ENCODE results near the gene HSPH1.
A peak's percentile ranks its signal among the peaks of the same experiment; 100 is the strongest.

DNA sequence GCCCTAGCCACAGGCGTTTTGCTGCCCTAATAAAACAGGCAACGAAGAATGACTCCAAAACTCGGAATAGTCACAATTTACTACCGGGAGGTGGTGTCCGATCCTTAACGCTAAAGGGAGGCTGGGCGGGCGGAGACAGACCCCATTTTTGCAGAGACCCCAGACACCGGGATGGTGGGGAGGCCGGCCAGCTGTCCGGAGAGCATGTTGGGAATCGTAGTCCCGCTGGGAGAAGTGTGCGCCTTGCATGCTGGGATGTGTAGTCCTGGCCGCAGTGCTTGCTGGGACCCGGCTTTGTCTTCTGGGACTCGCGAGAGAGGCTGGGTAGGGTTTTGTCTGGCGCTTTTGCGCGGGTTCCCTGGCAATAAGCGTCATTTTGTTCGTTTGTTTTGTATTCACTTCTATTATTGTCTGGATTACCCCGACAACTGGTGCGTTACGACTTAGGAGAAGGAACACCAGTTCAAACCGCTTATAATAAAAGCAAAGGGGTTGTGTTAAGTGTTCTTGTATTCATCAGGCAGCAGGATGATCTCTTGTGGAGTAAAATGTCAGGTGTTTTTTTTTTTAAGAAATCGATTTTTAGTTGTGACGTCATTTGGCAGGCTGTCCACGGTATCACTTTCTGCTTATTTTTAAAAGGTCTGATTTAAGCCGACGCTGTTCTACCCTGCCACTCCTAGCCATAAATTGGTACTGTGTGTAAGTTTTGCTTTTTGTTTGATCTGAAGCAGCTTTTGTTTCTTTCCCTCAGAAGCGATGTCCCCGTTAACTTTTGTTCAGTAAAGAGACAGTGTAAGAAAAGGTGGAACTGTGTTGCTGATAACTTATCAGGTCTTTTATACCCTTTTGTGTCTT lies 676 bp upstream of the HSPH1 start:
- TF ChIP-seq, protein P1, sequence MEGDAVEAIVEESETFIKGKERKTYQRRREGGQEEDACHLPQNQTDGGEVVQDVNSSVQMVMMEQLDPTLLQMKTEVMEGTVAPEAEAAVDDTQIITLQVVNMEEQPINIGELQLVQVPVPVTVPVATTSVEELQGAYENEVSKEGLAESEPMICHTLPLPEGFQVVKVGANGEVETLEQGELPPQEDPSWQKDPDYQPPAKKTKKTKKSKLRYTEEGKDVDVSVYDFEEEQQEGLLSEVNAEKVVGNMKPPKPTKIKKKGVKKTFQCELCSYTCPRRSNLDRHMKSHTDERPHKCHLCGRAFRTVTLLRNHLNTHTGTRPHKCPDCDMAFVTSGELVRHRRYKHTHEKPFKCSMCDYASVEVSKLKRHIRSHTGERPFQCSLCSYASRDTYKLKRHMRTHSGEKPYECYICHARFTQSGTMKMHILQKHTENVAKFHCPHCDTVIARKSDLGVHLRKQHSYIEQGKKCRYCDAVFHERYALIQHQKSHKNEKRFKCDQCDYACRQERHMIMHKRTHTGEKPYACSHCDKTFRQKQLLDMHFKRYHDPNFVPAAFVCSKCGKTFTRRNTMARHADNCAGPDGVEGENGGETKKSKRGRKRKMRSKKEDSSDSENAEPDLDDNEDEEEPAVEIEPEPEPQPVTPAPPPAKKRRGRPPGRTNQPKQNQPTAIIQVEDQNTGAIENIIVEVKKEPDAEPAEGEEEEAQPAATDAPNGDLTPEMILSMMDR (IDR thresholded peaks at IDR 0.05; ENCODE audit: low read depth, low read length) = no peak
- TF ChIP-seq POLR2A (IDR thresholded peaks at IDR 0.05; ENCODE audit: extremely low read depth, insufficient read length) (peak; percentile 75), MYC (IDR thresholded peaks at IDR 0.05; ENCODE audit: low read depth, low read length) (peak; percentile 93)
- TF ChIP-seq, protein P2, sequence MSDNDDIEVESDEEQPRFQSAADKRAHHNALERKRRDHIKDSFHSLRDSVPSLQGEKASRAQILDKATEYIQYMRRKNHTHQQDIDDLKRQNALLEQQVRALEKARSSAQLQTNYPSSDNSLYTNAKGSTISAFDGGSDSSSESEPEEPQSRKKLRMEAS (IDR thresholded peaks at IDR 0.05; ENCODE audit: low read depth, low read length) = peak; percentile 81
